Measurements from ENCODE around the gene ST6GALNAC5.

Gene ST6GALNAC5

DNA sequence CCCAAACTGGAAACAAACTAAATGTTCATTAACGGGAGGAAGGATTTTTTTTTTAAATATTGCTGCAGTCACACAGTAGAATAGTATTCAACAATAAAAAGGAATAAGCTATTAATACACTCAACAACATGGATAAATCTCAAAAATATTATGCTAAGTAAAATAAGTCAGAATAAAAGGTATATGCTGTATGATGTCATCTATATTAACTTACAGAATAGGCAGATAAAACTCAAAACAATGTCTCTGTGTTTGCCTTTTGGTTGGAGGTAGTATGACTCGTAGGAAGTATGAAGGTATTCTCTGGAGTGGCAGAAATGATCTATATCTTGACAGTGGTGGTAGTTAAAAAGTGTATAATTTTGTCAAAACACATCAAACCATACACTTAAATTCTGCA, 6.1 kb upstream of the ST6GALNAC5 start:
- Mint-ChIP-seq H3K36me3 (ENCODE audit: low read depth) (no peaks in the 10 kb centered on the region), H3K27me3 (ENCODE audit: low read depth, poor library complexity) (peaks cover 17% of the 10 kb centered on the region), H3K27ac (no peak overlapping the region), H3K4me3 (no peak overlapping the region), H3K9me3 (peaks cover 6% of the 10 kb centered on the region), H3K4me1 (no peaks in the 10 kb centered on the region)
- TF ChIP-seq, protein P1, sequence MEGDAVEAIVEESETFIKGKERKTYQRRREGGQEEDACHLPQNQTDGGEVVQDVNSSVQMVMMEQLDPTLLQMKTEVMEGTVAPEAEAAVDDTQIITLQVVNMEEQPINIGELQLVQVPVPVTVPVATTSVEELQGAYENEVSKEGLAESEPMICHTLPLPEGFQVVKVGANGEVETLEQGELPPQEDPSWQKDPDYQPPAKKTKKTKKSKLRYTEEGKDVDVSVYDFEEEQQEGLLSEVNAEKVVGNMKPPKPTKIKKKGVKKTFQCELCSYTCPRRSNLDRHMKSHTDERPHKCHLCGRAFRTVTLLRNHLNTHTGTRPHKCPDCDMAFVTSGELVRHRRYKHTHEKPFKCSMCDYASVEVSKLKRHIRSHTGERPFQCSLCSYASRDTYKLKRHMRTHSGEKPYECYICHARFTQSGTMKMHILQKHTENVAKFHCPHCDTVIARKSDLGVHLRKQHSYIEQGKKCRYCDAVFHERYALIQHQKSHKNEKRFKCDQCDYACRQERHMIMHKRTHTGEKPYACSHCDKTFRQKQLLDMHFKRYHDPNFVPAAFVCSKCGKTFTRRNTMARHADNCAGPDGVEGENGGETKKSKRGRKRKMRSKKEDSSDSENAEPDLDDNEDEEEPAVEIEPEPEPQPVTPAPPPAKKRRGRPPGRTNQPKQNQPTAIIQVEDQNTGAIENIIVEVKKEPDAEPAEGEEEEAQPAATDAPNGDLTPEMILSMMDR (IDR thresholded peaks at IDR 0.05) = no peak
- DNase-seq = no peak

DNA sequence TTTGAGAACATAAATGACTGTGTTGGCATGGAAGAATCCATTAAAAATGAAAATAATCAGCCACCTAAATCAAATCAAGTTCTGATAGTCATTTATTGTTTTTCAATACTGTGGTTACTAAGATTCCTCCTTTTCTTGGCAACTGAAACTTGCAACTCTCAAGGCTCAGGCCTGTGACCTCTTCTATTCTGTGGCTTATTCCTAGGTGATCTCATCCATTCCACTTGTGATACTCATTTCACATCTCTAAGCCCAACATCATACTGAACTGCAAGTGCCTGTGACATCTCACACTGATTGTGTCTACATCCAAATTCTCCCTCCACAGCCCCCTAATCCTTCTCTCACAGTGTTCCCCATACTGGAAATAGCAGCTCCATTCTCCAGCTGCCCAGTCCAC, 4.8 kb upstream of the ST6GALNAC5 start:
- TF ChIP-seq, protein P1 (IDR thresholded peaks at IDR 0.05) = no peak
- H3K9me3 Mint-ChIP-seq = peaks cover 6% of the 10 kb centered on the region
- peaks cover 5% of the 10 kb centered on the region for H3K4me1 Mint-ChIP-seq
- no peaks in the 10 kb centered on the region for H3K36me3 Mint-ChIP-seq (ENCODE audit: low read depth)
- no peak overlapping the region for H3K4me3 Mint-ChIP-seq
- H3K27me3 Mint-ChIP-seq (ENCODE audit: low read depth, poor library complexity) = peaks cover 17% of the 10 kb centered on the region
- DNase-seq = no peak
- H3K27ac Mint-ChIP-seq = no peak overlapping the region

DNA sequence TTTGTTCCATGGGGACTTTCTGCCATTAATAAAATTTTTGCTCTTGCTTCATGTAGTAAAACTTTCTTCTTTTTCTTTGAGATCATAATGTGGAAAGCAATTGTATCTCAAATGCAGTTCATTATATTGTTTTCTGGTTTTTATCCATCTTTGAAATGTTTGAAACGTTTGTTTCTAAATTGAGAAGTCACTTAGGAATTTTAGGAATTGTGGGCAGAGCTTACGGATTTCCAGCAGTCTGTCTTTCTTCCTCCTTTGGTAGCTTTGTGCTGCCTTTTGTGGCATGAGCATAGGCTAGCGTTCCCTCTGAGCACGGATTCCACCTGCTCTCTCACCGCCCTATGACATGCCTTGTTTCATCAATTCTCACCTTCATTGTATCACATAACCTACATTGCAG, 2.9 kb upstream of the ST6GALNAC5 start:
- H3K27ac Mint-ChIP-seq = no peak overlapping the region
- H3K9me3 Mint-ChIP-seq = peaks cover 6% of the 10 kb centered on the region
- no peak for DNase-seq
- no peaks in the 10 kb centered on the region for H3K36me3 Mint-ChIP-seq (ENCODE audit: low read depth)
- H3K4me3 Mint-ChIP-seq = no peak overlapping the region
- peaks cover 24% of the 10 kb centered on the region for H3K27me3 Mint-ChIP-seq (ENCODE audit: low read depth, poor library complexity)
- H3K4me1 Mint-ChIP-seq = peaks cover 11% of the 10 kb centered on the region
- TF ChIP-seq, protein P1 (IDR thresholded peaks at IDR 0.05) = no peak

DNA sequence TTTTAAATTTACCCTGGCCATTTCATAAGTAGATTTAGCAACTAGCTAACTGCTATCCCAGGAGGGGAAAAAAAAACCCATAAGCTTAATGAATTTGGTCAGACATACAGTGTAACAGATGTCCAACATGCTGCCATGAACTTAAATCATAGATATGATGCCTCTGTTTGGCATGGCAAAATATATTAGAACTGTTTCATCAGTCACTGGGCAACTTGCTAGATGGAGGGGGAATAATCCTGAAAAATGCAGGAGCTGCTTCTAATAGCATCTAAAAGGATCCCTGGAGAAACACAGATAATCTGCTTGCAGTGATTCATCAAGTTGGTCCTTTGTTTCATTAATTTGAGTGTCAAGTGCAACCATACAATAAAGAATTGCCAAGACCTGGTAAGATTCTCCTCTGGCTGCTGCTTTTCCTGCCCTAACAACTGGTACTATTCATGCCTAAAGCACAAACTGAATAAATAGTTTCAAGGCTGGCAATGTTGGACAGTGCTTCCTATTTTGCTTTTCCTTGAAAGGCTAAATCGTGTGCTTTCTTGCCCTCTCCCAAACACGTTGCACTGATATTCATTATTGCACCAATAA, 1.5 kb upstream of the ST6GALNAC5 start:
- TF ChIP-seq, protein P1 (IDR thresholded peaks at IDR 0.05) = no peak
- Mint-ChIP-seq H3K36me3 (ENCODE audit: low read depth) (no peaks in the 10 kb centered on the region), H3K27me3 (ENCODE audit: low read depth, poor library complexity) (peaks cover 26% of the 10 kb centered on the region), H3K9me3 (no peaks in the 10 kb centered on the region), H3K4me1 (peaks cover 18% of the 10 kb centered on the region), H3K4me3 (no peak overlapping the region), H3K27ac (no peak overlapping the region)
- no peak for DNase-seq

DNA sequence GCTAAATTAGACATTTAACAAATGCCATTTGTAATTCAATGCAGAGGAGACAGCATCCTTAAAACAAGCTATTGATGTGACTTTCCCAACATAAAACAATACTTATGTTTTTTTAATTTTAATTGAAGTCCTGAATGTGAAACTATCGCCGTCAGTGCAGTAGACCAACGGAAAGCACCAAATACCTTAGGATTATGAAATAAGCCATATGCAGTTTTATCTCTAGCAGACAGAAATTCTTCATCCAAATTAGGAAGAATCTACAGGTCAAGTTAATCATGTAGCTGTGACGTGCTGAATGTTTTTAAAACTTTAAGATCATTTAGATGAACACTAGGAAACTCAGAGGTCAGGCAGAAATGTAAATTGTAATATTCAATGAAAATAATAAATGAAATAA, 714 bp upstream of the ST6GALNAC5 start:
- Mint-ChIP-seq H3K4me1 (peaks cover 18% of the 10 kb centered on the region), H3K4me3 (peak overlapping the region; percentile 93), H3K27ac (no peak overlapping the region), H3K9me3 (no peaks in the 10 kb centered on the region), H3K36me3 (ENCODE audit: low read depth) (no peaks in the 10 kb centered on the region), H3K27me3 (ENCODE audit: low read depth, poor library complexity) (peaks cover 26% of the 10 kb centered on the region)
- TF ChIP-seq, protein P1 (IDR thresholded peaks at IDR 0.05) = no peak
- no peak for DNase-seq

DNA sequence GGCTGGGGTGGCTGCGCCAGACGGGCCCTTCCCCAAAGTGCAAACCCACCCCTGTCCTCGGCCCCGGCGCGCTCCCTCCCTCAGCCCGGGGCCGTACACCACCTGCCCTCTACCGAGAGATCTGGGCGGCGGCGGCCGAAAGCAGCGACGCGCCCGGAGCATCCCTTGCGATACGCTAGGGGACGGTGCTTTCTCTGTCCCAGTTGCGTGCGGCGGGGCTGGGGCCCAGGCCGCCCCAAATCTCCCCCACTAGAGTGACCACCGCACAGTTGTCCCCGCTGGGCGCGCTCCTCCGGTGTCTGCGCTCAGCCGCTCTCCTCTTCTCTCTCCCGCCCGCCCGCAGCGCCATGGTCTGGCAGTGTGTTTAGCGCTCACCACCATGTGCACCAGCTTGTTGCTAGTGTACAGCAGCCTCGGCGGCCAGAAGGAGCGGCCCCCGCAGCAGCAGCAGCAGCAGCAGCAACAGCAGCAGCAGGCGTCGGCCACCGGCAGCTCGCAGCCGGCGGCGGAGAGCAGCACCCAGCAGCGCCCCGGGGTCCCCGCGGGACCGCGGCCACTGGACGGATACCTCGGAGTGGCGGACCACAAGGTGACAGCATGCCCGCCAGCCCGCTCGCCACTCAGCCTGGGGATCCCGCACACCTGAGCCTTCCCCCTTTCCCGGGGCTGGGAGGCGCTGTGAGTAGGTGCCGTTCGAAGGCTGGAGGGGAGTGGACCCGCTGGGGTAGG, 1.0 kb downstream of the ST6GALNAC5 start:
- H3K36me3 Mint-ChIP-seq (ENCODE audit: low read depth) = peaks cover 6% of the 10 kb centered on the region
- no peaks in the 10 kb centered on the region for H3K9me3 Mint-ChIP-seq
- peak; percentile 75 for DNase-seq
- H3K4me3 Mint-ChIP-seq = peak overlapping the region; percentile 93
- peaks cover 18% of the 10 kb centered on the region for H3K4me1 Mint-ChIP-seq
- TF ChIP-seq, protein P1 (IDR thresholded peaks at IDR 0.05) = no peak
- H3K27ac Mint-ChIP-seq = no peak overlapping the region
- H3K27me3 Mint-ChIP-seq (ENCODE audit: low read depth, poor library complexity) = peaks cover 26% of the 10 kb centered on the region
